OCI-LY7 (cell line): ENCODE data around the gene FOXJ1. TPM values are rescaled to one million over a fixed set of nuclear protein-coding genes. Genes with fewer than 3 reads are reported as not detected.

Experiments used
- BruUV-seq: library from RNA; stranded (reverse); fragments of 400-500 nt; replicated peaks from 2 replicates; lab custom pipeline; 2021; lab: Mats Ljungman, UMichigan
- CTCF ChIA-PET: fragments of 300-600 bp; sonication (Branson Sonifier 250); formaldehyde crosslinking; loops from one replicate; lab custom pipeline; 2022; ENCODE audit warnings: antibody characterized with exemption; ENCODE audit not compliant: unreplicated experiment; lab: Charles Lee
- POLR2A ChIA-PET: fragments of 300-600 bp; sonication (Branson Sonifier 250); formaldehyde crosslinking; loops from one replicate; lab custom pipeline; 2022; ENCODE audit warnings: antibody characterized with exemption; lab: Charles Lee
- DNase-seq: peaks from one replicate; pipeline ENCODE4 v3.0.0-alpha.2; 2015; ENCODE audit warnings: low spot score
- H2AFZ ChIP-seq: fragments of 200-600 bp; sonication (generic), shearing (Covaris generic); 2 replicates; pipeline ENCODE4 v1.6.1; 2014; ENCODE audit warnings: mild to moderate bottlenecking, antibody characterized with exemption, low read length, moderate library complexity
- H3K27ac ChIP-seq: fragments of 200-600 bp; sonication (generic); 2 replicates; pipeline ENCODE4 v1.5.1; 2014; ENCODE audit warnings: mixed run types, low read depth, mild to moderate bottlenecking, moderate library complexity, low read length, inconsistent platforms; ENCODE audit not compliant: poor library complexity, severe bottlenecking
- H3K36me3 ChIP-seq: fragments of 200-600 bp; sonication (generic); 2 replicates; pipeline ENCODE4 v1.6.1; 2014; ENCODE audit warnings: mild to moderate bottlenecking, antibody characterized with exemption, low read length, moderate library complexity, mixed read lengths; ENCODE audit not compliant: insufficient read depth
- H3K4me1 ChIP-seq: fragments of 200-600 bp; sonication (generic); 2 replicates; pipeline ENCODE4 v1.5.1; 2014; ENCODE audit warnings: mild to moderate bottlenecking, low read length; ENCODE audit not compliant: insufficient read depth, poor library complexity, severe bottlenecking
- H3K4me2 ChIP-seq: fragments of 200-600 bp; sonication (generic); 2 replicates; pipeline ENCODE4 v1.6.1; 2014; ENCODE audit warnings: mild to moderate bottlenecking, low read length
- H3K4me3 ChIP-seq: fragments of 200-600 bp; sonication (generic); 2 replicates; pipeline ENCODE4 v1.5.1; 2014; ENCODE audit warnings: mild to moderate bottlenecking, low read depth, low read length; ENCODE audit not compliant: poor library complexity, severe bottlenecking
- H3K79me2 ChIP-seq: fragments of 200-600 bp; sonication (generic); 2 replicates; pipeline ENCODE4 v1.6.1; 2016; ENCODE audit warnings: low read depth, mild to moderate bottlenecking, low read length, moderate library complexity, mixed read lengths; ENCODE audit not compliant: insufficient read depth
- H3K9me2 ChIP-seq: fragments of 200-600 bp; sonication (generic); 2 replicates; pipeline ENCODE4 v1.6.1; 2016; ENCODE audit warnings: mild to moderate bottlenecking, low read length, mixed read lengths; ENCODE audit not compliant: insufficient read depth
- H3K9me3 ChIP-seq: fragments of 200-600 bp; sonication (generic); 2 replicates; pipeline ENCODE4 v1.6.1; 2014; ENCODE audit warnings: mild to moderate bottlenecking, mixed run types, low read length, mixed read lengths
- H4K20me1 ChIP-seq: fragments of 200-600 bp; sonication (generic); 2 replicates; pipeline ENCODE4 v1.6.1; 2014; ENCODE audit warnings: mild to moderate bottlenecking, antibody characterized with exemption, low read length, moderate library complexity, mixed read lengths; ENCODE audit not compliant: insufficient read depth
- EZH2phosphoT487 ChIP-seq: fragments of 200-600 bp; sonication (generic); IDR thresholded peaks from 2 replicates; pipeline ENCODE4 v1.6.1; 2018; ENCODE audit warnings: low read depth, borderline replicate concordance, mild to moderate bottlenecking, mixed run types, antibody characterized with exemption, low read length, moderate library complexity, mixed read lengths
- intact Hi-C: fragments of 100-400 bp; cut with micrococcal nuclease; formaldehyde crosslinking; loops from one replicate; pipeline ENCODE4 v1.10.0; 2022; ENCODE audit not compliant: unreplicated experiment
- total RNA-seq, 2 experiments: library from RNA; depleted of rRNA in 1 of 2; stranded (reverse); fragments of >200 nt in 1 of 2; shearing (Covaris generic) in 1 of 2; gene quantifications; 2 replicates each; pipeline ENCODE4 v1.2.3, GENCODE V29; 2014 to 2022
- TF ChIP-seq, protein P1 (sequence below): fragments of 200-600 bp; sonication (generic); conservative IDR thresholded peaks from 2 replicates; pipeline ENCODE4 v1.5.1; 2014; ENCODE audit warnings: mild to moderate bottlenecking, antibody characterized with exemption, low read length, moderate library complexity, mixed read lengths

Gene FOXJ1
- total RNA-seq, 2 experiments from 2014 or later = not detected

DNA sequence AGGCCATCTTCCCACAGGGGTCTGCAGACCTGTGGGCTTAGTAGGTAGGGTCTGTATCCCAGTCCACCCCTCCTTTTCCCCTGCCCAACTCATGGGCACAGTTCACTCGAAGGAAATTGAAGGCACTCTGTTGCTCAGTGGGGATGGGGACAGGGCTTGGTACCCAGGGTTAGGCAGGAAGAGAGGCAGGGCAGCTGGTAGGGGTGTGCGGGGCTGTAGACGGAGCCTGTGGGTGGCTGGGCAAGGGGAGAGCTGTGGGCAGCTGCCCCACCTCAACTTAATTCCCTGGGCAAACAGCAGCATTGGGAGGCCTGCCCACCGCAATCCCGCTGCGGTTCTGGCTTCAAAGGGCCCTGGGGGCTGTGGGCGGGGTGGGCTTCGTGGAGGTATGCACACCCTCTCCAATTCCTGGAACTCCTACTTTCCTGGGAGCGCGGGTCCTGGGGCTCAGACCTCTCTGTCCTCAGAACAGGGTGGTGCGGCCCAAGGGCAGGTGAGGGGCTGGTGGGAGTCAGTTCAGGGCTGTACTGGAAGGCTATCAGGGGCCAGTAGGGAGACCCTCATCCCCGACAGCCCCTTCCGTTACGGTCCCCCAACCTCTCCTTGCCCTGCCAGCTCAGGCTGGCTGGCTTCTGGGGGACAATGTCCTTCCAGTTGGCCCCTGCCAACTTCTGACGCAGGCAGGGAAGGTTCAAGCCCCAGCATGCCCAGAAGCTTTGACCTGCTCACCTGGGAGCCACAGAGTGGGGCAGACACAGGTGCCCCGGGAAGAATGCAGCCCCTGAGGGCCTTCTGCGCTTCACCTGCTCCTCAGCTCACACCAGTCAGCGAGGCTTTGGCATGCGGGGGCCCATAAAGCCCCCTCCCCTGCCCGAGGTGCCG lies 9.1 kb downstream of the FOXJ1 start:
- Histone ChIP-seq H3K9me3 (no peaks in the 10 kb centered on the region), H3K36me3 (no peaks in the 10 kb centered on the region), H2AFZ (no peak overlapping the region), H3K4me1 (peaks cover 22% of the 10 kb centered on the region), H4K20me1 (no peaks in the 10 kb centered on the region), H3K79me2 (no peaks in the 10 kb centered on the region), H3K27ac (no peak overlapping the region), H3K9me2 (no peaks in the 10 kb centered on the region), H3K4me3 (no peak overlapping the region), H3K4me2 (no peak overlapping the region)
- BruUV-seq = no TSS peak
- intact Hi-C loops = no loop called here
- TF ChIP-seq EZH2phosphoT487 = no peak
- TF ChIP-seq, protein P1, sequence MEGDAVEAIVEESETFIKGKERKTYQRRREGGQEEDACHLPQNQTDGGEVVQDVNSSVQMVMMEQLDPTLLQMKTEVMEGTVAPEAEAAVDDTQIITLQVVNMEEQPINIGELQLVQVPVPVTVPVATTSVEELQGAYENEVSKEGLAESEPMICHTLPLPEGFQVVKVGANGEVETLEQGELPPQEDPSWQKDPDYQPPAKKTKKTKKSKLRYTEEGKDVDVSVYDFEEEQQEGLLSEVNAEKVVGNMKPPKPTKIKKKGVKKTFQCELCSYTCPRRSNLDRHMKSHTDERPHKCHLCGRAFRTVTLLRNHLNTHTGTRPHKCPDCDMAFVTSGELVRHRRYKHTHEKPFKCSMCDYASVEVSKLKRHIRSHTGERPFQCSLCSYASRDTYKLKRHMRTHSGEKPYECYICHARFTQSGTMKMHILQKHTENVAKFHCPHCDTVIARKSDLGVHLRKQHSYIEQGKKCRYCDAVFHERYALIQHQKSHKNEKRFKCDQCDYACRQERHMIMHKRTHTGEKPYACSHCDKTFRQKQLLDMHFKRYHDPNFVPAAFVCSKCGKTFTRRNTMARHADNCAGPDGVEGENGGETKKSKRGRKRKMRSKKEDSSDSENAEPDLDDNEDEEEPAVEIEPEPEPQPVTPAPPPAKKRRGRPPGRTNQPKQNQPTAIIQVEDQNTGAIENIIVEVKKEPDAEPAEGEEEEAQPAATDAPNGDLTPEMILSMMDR = no peak
- DNase-seq = no peak
- POLR2A ChIA-PET = no interaction called here
- CTCF ChIA-PET = no interaction called here

DNA sequence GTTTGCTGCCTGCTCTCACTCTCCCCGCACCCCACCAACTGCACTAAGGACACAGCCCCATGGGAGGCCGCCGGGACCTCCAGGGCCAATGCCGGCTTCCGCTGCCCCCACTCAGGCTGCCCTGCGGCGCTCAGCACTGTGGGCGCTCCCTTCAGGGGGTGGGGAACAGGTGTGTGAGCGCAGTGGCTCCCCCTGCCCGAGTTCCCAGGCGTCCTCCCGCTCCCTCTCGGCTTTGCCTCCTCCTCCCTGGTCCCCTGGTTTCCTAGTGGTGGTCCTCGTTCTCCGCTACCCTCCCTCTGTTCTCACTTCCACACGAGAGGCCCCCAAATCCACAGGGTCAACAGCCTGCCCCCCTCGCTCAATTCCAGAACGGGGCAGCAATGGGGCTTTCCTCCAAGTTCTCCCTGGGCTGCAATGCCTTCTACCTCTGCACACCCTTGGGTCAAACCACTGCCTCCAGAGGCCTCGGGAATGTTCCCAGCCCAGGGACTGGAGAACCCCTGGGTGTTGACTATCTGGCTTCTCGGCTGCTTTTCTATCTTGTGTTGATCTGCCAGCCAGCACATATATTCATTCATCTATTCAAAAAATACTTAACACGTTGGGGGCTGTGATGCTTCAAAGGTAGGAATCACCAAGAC lies 9.9 kb downstream of the FOXJ1 start:
- H3K4me3 ChIP-seq = no peak overlapping the region
- no TSS peak for BruUV-seq
- H3K9me3 ChIP-seq = no peaks in the 10 kb centered on the region
- H4K20me1 ChIP-seq = no peaks in the 10 kb centered on the region
- no peak for TF ChIP-seq EZH2phosphoT487
- TF ChIP-seq, protein P1 = no peak
- no peaks in the 10 kb centered on the region for H3K36me3 ChIP-seq
- intact Hi-C loops = no loop called here
- POLR2A ChIA-PET = interaction anchor here (0.9 kb wide), 1 partner anchor 132 kb away, joined by 4 read pairs; no protein-coding TSS in a partner anchor
- peaks cover 22% of the 10 kb centered on the region for H3K4me1 ChIP-seq
- H3K9me2 ChIP-seq = no peaks in the 10 kb centered on the region
- CTCF ChIA-PET = interaction anchor here (0.5 to 0.6 kb wide), 2 partner anchors 18 to 149 kb away, joined by 3 read pairs; no protein-coding TSS in a partner anchor
- H3K4me2 ChIP-seq = no peak overlapping the region
- no peak for DNase-seq
- no peak overlapping the region for H2AFZ ChIP-seq
- H3K79me2 ChIP-seq = no peaks in the 10 kb centered on the region
- no peak overlapping the region for H3K27ac ChIP-seq
